Heart right ventricle (tissue), 16 donors: ENCODE measurements around the gene LARP4. TPM values are rescaled to one million over a fixed set of nuclear protein-coding genes. Genes with fewer than 3 reads are reported as not detected.
A peak's percentile ranks its signal among the peaks of the same experiment; 100 is the strongest.
"Not testable (repeated sequence)": the region's sequence is repeated elsewhere in the genome, so short reads cannot be mapped to it uniquely, and the experiment has no call there.

Experiments
- ATAC-seq, 8 donors: fragments of 200-7000 bp; cut with Tn5 transposase; one replicate each; pipeline ENCODE4 v1.9.1; 2020; ENCODE audit warnings: mild to moderate bottlenecking in 8 of 8, moderate library complexity in 8 of 8, moderate number of reproducible peaks in 1 of 8
- DNase-seq, 2 donors: peaks; one replicate each; pipeline ENCODE4 v3.0.0-alpha.2; 2020
- H3K27ac ChIP-seq, 10 donors: fragments of 200-600 bp; sonication (generic) in 2 of 10; one replicate each; pipeline versions ENCODE4 v1.5.0 to v1.8.0; 2020 to 2022; ENCODE audit warnings: mild to moderate bottlenecking in 3 of 10
- H3K27me3 ChIP-seq, 7 donors: fragments of 200-600 bp; one replicate each; pipeline ENCODE4 v1.8.0; 2021 to 2022; ENCODE audit warnings: mild to moderate bottlenecking in 2 of 7
- H3K36me3 ChIP-seq, 9 donors: fragments of 200-600 bp; sonication (generic) in 1 of 9; one replicate each; pipeline versions ENCODE4 v1.5.0 to v1.8.0; 2020 to 2022; ENCODE audit warnings: mild to moderate bottlenecking in 2 of 9
- H3K4me1 ChIP-seq, 9 donors: fragments of 200-600 bp; sonication (generic) in 1 of 9; one replicate each; pipeline versions ENCODE4 v1.5.0 to v1.8.0; 2020 to 2022; ENCODE audit warnings: mild to moderate bottlenecking in 4 of 9
- H3K4me3 ChIP-seq, 10 donors: fragments of 200-600 bp; sonication (generic) in 2 of 10; one replicate each; pipeline versions ENCODE4 v1.5.0 to v1.8.0; 2020 to 2022; ENCODE audit warnings: mild to moderate bottlenecking in 7 of 10, moderate library complexity in 2 of 10
- H3K9me3 ChIP-seq, 11 donors: fragments of 200-600 bp in 10 of 11; sonication (generic) in 2 of 11; one replicate each; pipeline versions ENCODE4 v1.5.0 to v1.8.0; 2013 to 2022; ENCODE audit warnings: mild to moderate bottlenecking in 2 of 11, control low read depth in 1 of 11, moderate library complexity in 1 of 11
- CTCF ChIP-seq, 9 donors: fragments of 200-600 bp; sonication (generic) in 2 of 9; IDR thresholded peaks; one replicate each; pipeline versions ENCODE4 v1.5.0 to v1.8.0; 2021 to 2022; ENCODE audit warnings: antibody characterized with exemption in 9 of 9, mild to moderate bottlenecking in 5 of 9, moderate library complexity in 1 of 9
- WGBS, 2 donors: extraction: QIAGEN DNeasy Blood & Tissue Kit; methylation state at CpG; one replicate each; pipeline ENCODE4 v1.1.7; 2013; ENCODE audit warnings: inconsistent platforms in 1 of 2; 5-methylcytosine and 5-hydroxymethylcytosine counted together
- intact Hi-C, 10 donors: fragments of 100-400 bp; cut with DNase I; formaldehyde crosslinking; loops; one replicate each; pipeline versions ENCODE4 v1.11.1 to v1.14.2; 2022
- polyA plus RNA-seq, 2 donors: library from polyadenylated mRNA; stranded (reverse); fragments of 200-250 nt; gene quantifications; one replicate each; pipeline ENCODE4 v1.2.3, GENCODE V29; 2013
- total RNA-seq, 10 donors: library from RNA; stranded (reverse); fragmentation: NEBNext Ultra II Directional in 3 of 10; extraction: Animal tissue kit (Norgen Biotek cat#: 25700) in 3 of 10; gene quantifications; one replicate each; pipeline versions ENCODE4 v1.2.1 to v1.2.4, GENCODE V29; 2021 to 2023
- donor health status: Arrhythmogenic right ventricular cardiomyopathy.
- donor health status: ischemic (EF 13 %, LVEDD 7.1; RV severe dilation, severe dysfunction).
- donor health status: healthy with polysubstance abuse.
- donor health status: DM: no; HTN: yes; CAD: no.
- donor health status: DM: no; HTN: no; CAD: no.
- donor health status: ischemic (EF 25% LVEDD 6.9; RV normal size, moderate dysfunction).
- donor health status: ischemic (EF 25% LVEDD 5.7; RV mildly dilated, moderate dysfunction).
- donor health status: healthy.
- donor health status: DM: yes; HTN: yes; CAD: no.
- donor health status: Ischemic cardiomyopathy.
- donor health status: ischemic (EF 35%, LVEDD 5.7; RV mildly dilated, moderate dysfunction).
- donor health status: nonischemic (EF 11% LVEDD 7.7; RV severe dilation, severe dysfunction).
- donor health status: DM: yes; HTN: yes; CAD: no.
- donor health status: PGD.
- donor health status: ischemic (EF 29% LVEDD 5.4; RV normal size, mild dysfunction).
- donor health status: nonischemic (EF 23%, LVEDD 6.1; RV moderate dilation, normal function).

Gene LARP4
- total and polyA plus RNA-seq, 12 donors, result 6.9 to 75.7 (median 58.4) TPM

- TF ChIP-seq CTCF (IDR thresholded peaks at IDR 0.05), result no peak
- ATAC-seq (peak in 6 of 8 donors; percentile 37 to 56 (median 50)), DNase-seq (no peak)
- Histone ChIP-seq H3K36me3 (no peaks in the 10 kb centered on the region), H3K9me3 (no peaks in the 10 kb centered on the region), H3K27me3 (no peaks in the 10 kb centered on the region), H3K27ac (peak overlapping the region in 7 of 10 donors; percentile 0 to 82 (median 49)), H3K4me3 (peak overlapping the region in 1 of 10 donors; percentile 16), H3K4me1 (peaks cover 5 to 100% (median 68%) of the 10 kb centered on the region in 9 donors)
- intact Hi-C loops, result loop anchor here in 1 of 10 donors (2.0 kb wide), 1 partner anchor 25 kb away; no protein-coding TSS in a partner anchor
- 46 to 57% methylated on average over 3 of the region's 3 CpGs for WGBS, 2 donors
Observed at GRCh38 chr12:50517421-50518048, 116.8 kb downstream of the LARP4 start.

GRCh38 chr12:50518090-50518489 is 117.4 kb downstream of the LARP4 start:
- intact Hi-C loops, result no loop called here
- TF ChIP-seq CTCF (IDR thresholded peaks at IDR 0.05), result no peak

GRCh38 chr12:50519353-50519752 is 118.7 kb downstream of the LARP4 start:
- WGBS, 2 donors, result 89 to 90% methylated on average over 1 of the region's 1 CpG
- Histone ChIP-seq H3K4me1 (peaks cover 5 to 91% (median 56%) of the 10 kb centered on the region in 9 donors), H3K27ac (peak overlapping the region in 3 of 10 donors; percentile 71 to 82 (median 80)), H3K36me3 (no peaks in the 10 kb centered on the region), H3K4me3 (no peak overlapping the region), H3K27me3 (no peaks in the 10 kb centered on the region), H3K9me3 (peaks cover 0 to 8% (median 0%) of the 10 kb centered on the region in 11 donors)
- DNase-seq (no peak), ATAC-seq (no peak)
- intact Hi-C loops, result no loop called here
- no peak for TF ChIP-seq CTCF (IDR thresholded peaks at IDR 0.05)

More at GRCh38 chr12:50518090-50518489, 117.4 kb downstream of the LARP4 start:
- no peaks in the 10 kb centered on the region for H3K36me3 ChIP-seq
- peak overlapping the region in 1 of 10 donors; percentile 16 for H3K4me3 ChIP-seq
- ATAC-seq (no peak), DNase-seq (no peak)
- peak overlapping the region in 6 of 10 donors; percentile 0 to 82 (median 60) for H3K27ac ChIP-seq
- H3K27me3 ChIP-seq, result no peaks in the 10 kb centered on the region
- H3K4me1 ChIP-seq, result peaks cover 5 to 94% (median 68%) of the 10 kb centered on the region in 9 donors
- peaks cover 0 to under 1% (median 0%) of the 10 kb centered on the region in 11 donors for H3K9me3 ChIP-seq
- 90 to 96% methylated on average over 11 of the region's 11 CpGs for WGBS, 2 donors

- Histone ChIP-seq H3K9me3 (peaks cover 0 to 8% (median 0%) of the 10 kb centered on the region in 11 donors), H3K27me3 (no peaks in the 10 kb centered on the region), H3K36me3 (no peaks in the 10 kb centered on the region), H3K4me3 (peak overlapping the region in 5 of 10 donors; percentile 2 to 29 (median 19)), H3K4me1 (peaks cover 5 to 83% (median 43%) of the 10 kb centered on the region in 9 donors), H3K27ac (peak overlapping the region in 9 of 10 donors; percentile 35 to 82 (median 76))
- intact Hi-C loops, result no loop called here
- WGBS, 2 donors, result 26 to 32% methylated on average over 8 of the region's 8 CpGs
- peak in 1 of 2 donors; percentile 8 for DNase-seq
- peak; percentile 47 to 79 (median 64) for ATAC-seq
- peak in 3 of 9 donors; percentile 35 to 42 (median 39) for TF ChIP-seq CTCF (IDR thresholded peaks at IDR 0.05)
Observed at GRCh38 chr12:50520416-50521207, 119.9 kb downstream of the LARP4 start.

GRCh38 chr12:50521781-50522180 is 121.1 kb downstream of the LARP4 start:
- H3K4me3 ChIP-seq, ATAC-seq, H3K9me3 ChIP-seq, DNase-seq, intact Hi-C loops, H3K36me3 ChIP-seq, H3K27me3 ChIP-seq: not testable (repeated sequence)
- 97 to 100% methylated on average over 4 of the region's 4 CpGs for WGBS, 2 donors
- peaks cover 5 to 78% (median 49%) of the 10 kb centered on the region in 9 donors for H3K4me1 ChIP-seq
- peak overlapping the region in 3 of 10 donors; percentile 77 to 80 (median 78) for H3K27ac ChIP-seq
